GM19023 (cell line): ENCODE measurements around the gene IGDCC3.
A peak's percentile ranks its signal among the peaks of the same experiment; 100 is the strongest.

ENCODE experiments used
- ATAC-seq: cut with Tn5 transposase; IDR thresholded peaks from one replicate; pipeline ENCODE4 v1.9.1; 2021; ENCODE audit warnings: mild to moderate bottlenecking, moderate library complexity; ENCODE audit not compliant: unreplicated experiment

The IGDCC3 gene

GRCh38 chr15:65329288-65329983 is 48.4 kb downstream of the IGDCC3 start:
- ATAC-seq, result no peak

- ATAC-seq, result no peak
Observed at GRCh38 chr15:65328506-65329287, 49.1 kb downstream of the IGDCC3 start.

GRCh38 chr15:65327651-65328393 is 50.0 kb downstream of the IGDCC3 start:
- ATAC-seq, result no peak

GRCh38 chr15:65326818-65327217 is 51.0 kb downstream of the IGDCC3 start:
- no peak for ATAC-seq

- ATAC-seq, result no peak
Observed at GRCh38 chr15:65326117-65326526, 51.7 kb downstream of the IGDCC3 start.

- ATAC-seq, result no peak
Observed at GRCh38 chr15:65323071-65323511, 54.7 kb downstream of the IGDCC3 start.

- ATAC-seq, result no peak
Observed at GRCh38 chr15:65318870-65319356, 58.9 kb downstream of the IGDCC3 start.

- no peak for ATAC-seq
Observed at GRCh38 chr15:65312400-65312916, 65.3 kb downstream of the IGDCC3 start.

GRCh38 chr15:65311760-65312159 is 66.0 kb downstream of the IGDCC3 start:
- ATAC-seq, result no peak

- no peak for ATAC-seq
Observed at GRCh38 chr15:65310431-65311137, 67.2 kb downstream of the IGDCC3 start.

- ATAC-seq, result no peak
Observed at GRCh38 chr15:65309882-65310418, 67.9 kb downstream of the IGDCC3 start.

- no peak for ATAC-seq
Observed at GRCh38 chr15:65307978-65308377, 69.8 kb downstream of the IGDCC3 start.

- no peak for ATAC-seq
Observed at GRCh38 chr15:65306551-65306950, 71.3 kb downstream of the IGDCC3 start.

- ATAC-seq, result no peak
Observed at GRCh38 chr15:65305776-65306175, 72.0 kb downstream of the IGDCC3 start.

GRCh38 chr15:65305150-65305758 is 72.5 kb downstream of the IGDCC3 start:
- no peak for ATAC-seq

- ATAC-seq, result peak; percentile 52
Observed at GRCh38 chr15:65304381-65305149, 73.2 kb downstream of the IGDCC3 start, which contains the start of gene RNU5B-1. TSS of gene RNU5B-1 (plus strand) at chr15:65304677.

- ATAC-seq, result no peak
Observed at GRCh38 chr15:65303687-65304380, 74.0 kb downstream of the IGDCC3 start.

- no peak for ATAC-seq
Observed at GRCh38 chr15:65302061-65302460, 75.7 kb downstream of the IGDCC3 start.
